Activated CD4-positive, alpha-beta T cell treated with anti-CD3 and anti-CD28 coated beads, Interleukin-2, amount 50 U/mL, for 16 hours (primary cell): ENCODE results near the gene RNF135.
"Not testable (repeated sequence)": the region's sequence is repeated elsewhere in the genome, so short reads cannot be mapped to it uniquely, and the experiment has no call there.

Experiments used
- DNase-seq: peaks from one replicate; pipeline ENCODE4 v3.0.0-alpha.2; 2020

RNF135 gene

DNA sequence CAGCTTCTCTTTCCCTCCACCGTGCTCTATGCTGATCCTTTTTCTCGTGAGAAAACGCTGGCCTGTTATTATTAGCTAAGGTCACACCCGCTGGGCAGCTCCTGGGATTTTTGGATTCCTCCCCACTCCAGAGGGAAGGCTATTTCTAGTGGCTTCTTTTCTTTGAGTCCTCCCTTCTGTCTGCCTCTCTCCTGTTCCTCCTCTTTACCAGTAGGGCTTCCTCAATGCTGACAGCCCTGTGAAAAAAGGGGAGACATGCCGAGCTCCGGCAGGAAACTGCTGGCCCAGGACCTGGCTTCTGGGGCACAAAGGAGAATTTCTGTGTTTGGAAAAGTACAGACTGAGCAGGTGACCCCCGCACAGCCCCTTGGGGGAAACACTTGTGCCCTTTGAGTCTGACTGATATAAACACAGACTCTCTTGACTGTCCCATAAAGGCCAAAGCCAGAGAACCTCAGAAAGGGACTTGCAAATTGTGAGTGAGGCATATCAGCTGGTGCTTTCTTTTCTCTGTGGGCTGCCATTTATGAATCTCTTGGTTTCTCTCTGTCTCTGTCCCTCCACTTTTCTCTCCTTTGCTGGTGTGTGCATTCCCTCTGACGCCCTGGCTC lies 14.0 kb upstream of the RNF135 start:
- DNase-seq: no peak

DNA sequence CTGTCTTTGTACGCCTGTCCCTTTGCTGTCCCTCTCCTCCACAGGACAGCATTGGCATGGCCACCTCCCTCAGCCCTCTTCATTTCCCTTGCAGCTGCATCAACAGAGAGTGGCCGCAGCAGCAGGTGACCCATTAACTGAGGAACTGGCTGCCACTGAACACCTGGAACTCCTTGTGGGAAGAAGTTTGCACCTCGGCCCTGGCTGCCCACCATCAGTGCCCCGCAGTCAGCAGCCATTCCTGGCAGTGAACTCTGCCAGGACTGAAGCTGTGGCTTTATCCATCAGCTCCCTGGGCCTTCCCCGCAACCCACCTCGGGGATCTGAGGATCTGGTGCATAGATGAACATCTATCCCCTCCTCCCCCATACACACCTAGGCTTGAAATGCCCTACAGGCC lies 13.1 kb upstream of the RNF135 start:
- no peak for DNase-seq

GRCh38 chr17:30958187-30958586 lies 12.7 kb upstream of the RNF135 start:
- DNase-seq: no peak

GRCh38 chr17:30961209-30962188 lies 9.3 kb upstream of the RNF135 start:
- peak; percentile 45 for DNase-seq

- not testable (repeated sequence) for DNase-seq
Measured at GRCh38 chr17:30964312-30964711, 6.5 kb upstream of the RNF135 start.

- DNase-seq: no peak
Measured at GRCh38 chr17:30964876-30965275, 6.0 kb upstream of the RNF135 start.

GRCh38 chr17:30965686-30966085 lies 5.2 kb upstream of the RNF135 start:
- no peak for DNase-seq

GRCh38 chr17:30967911-30968310 lies 2.9 kb upstream of the RNF135 start:
- not testable (repeated sequence) for DNase-seq

DNA sequence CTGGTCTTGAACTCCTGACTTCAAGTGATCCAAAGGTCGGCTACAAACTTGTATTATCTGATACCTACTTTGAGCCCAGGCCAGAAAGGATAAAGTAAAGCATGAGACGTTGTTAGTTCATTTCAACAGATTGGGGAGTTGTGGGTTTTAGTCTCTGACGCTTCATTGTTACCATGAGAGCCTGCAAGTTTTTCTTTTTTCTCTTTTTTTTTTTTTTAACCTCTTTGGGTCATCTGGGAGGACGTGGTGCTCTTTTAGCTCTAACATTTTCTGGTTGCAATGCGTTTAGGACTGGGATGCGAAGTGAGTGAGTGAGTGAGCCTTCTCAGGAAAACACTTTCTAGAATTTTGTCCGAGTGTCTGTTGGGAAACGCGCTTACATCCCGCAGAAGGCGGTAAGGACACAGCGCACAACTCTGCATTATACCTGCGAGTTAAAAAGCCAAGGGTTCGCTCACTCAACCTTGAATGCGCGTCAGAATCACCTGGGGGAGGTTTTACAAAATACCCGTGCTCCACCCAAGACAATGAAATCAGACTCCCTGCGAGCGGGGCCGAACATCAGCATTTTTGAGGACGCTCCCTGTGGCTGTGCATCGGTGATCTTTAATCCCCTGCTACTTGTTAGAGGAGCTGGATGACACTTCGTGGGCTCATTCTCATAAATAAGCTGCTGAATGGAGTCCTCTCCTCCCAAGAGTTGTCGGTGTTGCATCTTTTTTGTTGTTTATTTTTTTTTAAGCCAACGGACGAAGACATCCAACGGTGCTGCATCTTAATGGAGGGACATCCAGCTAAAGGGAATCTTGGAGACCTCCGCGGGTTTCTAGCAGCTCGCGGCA lies 629 bp upstream of the RNF135 start:
- no peak for DNase-seq

DNA sequence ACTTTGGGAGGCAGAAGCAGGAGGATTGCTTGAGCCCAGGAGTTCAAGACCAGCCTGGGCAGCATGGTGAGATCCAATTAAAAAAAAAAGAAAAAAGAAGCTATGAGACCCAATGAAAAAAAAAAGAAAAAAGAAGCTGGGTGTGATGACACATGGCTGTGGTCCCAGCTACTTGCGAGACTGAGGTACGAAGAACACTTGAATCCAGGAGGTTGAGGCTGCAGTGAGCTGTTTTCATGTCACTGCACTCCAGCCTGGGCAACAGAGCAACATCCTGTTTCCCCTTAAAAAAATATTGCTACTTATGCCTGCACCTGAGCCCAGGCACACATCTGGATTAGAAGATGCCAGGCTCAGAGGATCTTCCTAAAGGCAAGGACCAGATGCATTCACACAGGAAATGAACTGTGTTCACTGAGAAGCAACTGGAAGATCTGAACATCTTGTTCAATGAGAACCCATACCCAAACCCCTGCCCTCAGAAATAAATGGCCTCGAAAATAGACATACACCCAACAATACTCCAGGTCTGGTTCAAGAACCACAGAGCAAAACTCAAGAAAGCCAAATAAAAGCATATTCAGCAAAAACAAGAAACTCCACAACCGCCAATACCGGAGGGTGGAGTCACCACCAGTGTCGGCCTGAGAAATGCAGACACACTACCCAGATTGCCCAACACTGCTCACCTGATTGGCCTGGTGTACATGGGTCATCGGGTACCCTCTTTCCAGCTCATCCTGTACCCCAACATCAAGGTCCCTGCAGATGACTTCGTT lies 4.4 kb downstream of the RNF135 start:
- no peak for DNase-seq

DNA sequence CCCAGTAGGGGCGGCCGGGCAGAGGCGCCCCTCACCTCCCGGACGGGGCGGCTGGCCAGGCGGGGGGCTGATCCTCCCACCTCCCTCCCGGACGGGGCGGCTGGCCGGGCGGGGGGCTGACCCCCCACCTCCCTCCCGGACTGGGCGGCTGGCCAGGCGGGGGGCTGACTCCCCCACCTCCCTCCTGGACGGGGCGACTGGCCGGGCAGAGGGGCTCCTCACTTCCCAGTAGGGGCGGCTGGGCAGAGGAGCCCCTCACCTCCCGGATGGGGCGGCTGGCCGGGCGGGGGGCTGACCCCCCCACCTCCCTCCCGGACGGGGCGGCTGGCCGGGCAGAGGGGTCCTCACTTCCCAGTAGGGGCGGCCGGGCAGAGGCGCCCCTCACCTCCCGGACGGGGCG lies 9.1 kb downstream of the RNF135 start:
- DNase-seq: not testable (repeated sequence)

- DNase-seq: no peak
Measured at GRCh38 chr17:30981531-30982519, 11.0 kb downstream of the RNF135 start.

GRCh38 chr17:30982855-30983254 lies 12.0 kb downstream of the RNF135 start:
- DNase-seq: no peak

DNA sequence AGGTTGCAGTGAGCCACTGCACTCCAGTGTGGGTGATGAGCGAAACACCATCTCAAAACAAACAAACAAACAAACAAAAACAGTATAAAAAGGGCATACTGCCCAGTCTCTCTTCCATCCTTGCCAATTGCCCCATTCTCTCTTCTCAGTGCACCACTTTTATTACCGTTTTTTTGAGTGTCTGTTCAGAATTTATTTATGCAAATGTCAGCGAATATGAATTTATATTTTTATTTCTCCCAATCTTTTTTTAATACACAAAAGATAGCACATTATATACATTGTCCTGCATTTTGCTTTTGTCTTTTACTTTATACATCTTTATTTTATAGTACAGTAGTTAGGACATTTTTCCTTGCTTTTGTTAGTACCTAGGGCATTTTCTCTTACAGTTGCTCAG lies 19.6 kb downstream of the RNF135 start:
- DNase-seq: no peak

- no peak for DNase-seq
Measured at GRCh38 chr17:30992551-30992950, 21.7 kb downstream of the RNF135 start.

GRCh38 chr17:30995347-30995746 lies 24.5 kb downstream of the RNF135 start:
- DNase-seq: no peak

DNA sequence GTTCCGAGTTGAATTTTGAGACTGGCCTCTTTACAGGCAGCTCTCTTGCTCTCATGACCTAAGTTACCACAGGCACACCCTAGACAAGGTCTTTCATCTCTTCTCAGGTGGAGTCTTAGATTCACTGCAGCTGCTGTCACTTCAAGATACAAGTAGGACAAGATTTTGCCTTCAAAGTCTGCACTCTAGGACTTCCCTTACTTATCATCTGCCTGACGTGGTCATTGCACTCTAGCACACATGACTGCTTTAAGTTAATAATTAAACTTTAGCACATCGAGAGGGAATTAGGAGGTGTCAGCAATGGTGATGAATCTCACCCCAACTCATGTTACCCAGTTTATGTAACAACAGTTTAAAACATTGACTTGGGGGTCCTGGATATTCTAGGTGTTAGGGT lies 25.6 kb downstream of the RNF135 start:
- no peak for DNase-seq

DNA sequence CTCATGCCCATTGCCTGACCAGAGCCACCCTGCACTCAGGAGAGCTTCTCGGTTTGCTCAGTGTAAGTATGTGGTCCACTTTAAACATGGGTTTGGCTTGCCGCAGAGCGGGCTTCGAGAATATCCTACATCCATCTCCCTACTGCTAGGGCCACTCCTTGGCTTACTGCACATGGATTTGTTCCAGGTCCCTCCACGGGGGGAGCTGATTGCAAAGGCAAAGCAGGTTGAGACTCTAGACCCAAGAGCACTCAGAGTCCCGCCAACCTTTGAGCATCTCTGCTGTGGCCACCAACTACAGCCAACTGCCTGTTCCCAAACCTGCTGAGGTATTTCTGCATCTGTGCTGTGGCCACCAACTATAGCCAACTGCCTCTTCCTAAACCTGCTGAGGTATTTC lies 26.4 kb downstream of the RNF135 start:
- DNase-seq: no peak

- no peak for DNase-seq
Measured at GRCh38 chr17:30997842-30998241, 27.0 kb downstream of the RNF135 start.

DNA sequence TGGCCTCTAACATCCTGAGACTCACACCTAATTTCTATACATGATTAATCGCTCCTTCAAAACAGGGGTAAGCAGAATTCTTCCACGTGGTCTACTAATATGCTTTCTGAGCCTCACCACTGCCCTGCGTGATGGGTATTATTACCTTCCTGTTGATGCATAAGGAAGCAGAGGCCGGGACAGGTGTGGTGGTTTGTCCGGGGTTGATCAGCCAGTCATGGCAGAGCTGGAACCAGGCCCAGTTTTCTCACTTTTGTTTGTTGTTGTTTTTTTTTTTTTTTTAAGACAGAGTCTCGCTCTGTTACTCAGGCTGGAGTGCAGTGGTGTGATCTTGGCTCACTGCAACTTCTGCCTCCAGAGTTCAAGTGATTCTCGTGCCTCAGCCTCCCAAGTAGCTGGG lies 31.2 kb downstream of the RNF135 start:
- DNase-seq: no peak

- no peak for DNase-seq
Measured at GRCh38 chr17:31003225-31003866, 32.5 kb downstream of the RNF135 start.
